Inflammatory macrophage treated with lipopolysaccharide for 4 hours (primary cell): ENCODE results near the gene BRINP3.

Experiments used
- DNase-seq: peaks from one replicate; pipeline ENCODE4 v3.0.0-alpha.2; 2020

The BRINP3 gene

DNA sequence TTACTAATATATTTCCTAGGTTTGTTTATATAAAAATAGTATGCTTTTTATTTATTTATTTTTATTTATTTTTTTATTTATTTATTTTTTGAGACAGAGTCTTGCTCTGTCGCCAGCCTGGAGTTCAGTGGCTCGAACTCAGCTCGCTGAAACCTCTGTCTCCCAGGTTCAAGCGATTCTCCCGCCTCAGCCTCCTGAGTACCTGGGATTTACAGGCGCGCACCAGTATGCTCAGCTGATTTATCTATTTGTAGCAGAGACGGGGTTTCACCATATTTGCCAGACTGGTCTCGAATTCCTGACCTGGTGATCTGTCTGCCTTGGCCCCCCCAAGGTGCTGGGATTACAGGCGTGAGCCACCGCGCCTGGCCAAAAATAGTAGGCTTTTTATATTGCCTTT, 33.2 kb downstream of the BRINP3 start:
- no peak for DNase-seq

DNA sequence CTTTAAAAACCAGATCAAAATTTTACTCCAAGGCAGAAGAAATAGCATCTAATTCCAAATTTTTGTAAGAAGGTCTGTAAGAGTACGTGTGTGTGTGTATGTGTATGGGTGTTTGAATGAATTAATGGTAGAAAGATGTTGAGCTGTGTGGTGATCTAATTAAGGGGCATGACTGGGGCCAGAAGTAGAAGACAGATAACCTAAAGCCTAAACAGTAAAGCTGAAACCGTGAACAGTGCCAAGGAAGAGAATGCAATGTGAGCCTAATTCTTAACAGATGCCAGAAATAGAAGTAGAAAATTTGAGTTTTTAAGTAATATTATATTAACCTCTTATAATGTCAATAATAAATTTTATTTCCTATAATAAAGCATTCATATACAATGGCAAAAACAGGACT, 38.2 kb downstream of the BRINP3 start:
- no peak for DNase-seq

DNA sequence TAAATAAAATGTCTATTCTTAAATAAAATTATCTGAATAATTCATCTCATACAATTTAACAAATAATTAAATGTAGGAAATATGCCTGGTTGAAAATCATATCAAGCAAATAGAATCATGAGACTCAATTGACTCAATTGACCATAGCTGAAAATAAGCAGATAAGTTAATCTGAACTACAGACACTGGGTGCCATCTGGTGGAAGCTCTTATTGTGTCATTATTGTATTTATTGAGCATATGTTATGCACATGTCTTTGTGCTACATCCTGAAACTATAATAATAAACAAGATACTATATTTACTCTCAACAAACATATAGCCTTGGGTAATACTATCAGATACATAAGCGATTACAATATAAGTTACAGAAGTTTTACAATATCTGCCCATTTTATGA, 41.0 kb downstream of the BRINP3 start:
- no peak for DNase-seq

DNA sequence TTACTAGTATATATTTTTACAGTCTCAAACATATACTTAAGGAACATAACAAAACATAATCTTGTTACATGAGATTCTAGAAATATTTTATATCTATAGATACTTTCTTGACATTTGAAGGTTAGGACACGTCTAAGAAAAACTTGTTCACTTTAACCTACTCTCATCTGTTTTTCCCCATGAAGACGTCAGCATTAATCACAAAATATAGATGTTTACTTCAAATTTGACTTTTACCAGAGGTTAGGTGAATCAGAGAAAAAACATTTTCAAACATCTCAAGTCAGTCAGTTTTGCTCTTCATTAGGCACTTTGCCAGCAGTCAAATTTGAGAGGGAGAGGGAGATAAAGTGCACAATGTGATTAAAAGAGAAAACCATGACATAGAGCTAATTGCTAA, 47.7 kb downstream of the BRINP3 start:
- DNase-seq, result no peak

DNA sequence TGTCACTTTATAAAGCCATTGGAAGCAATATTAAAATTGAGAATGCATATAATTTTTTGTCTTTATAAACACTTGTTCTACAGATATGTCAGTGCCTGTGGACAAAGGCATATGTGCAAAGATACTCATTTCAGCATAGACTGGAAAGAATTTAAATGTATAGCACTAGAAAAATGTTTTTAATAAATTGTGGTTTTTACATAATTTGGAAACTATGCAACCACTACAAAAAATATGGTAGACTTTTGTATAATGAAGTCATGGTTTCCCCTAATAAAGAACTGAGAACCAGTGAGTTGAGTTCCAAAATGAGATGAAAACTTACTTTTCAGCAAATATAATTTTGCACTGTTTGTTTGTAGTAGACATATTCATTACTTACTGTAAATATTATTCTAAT, 48.5 kb downstream of the BRINP3 start:
- no peak for DNase-seq

DNA sequence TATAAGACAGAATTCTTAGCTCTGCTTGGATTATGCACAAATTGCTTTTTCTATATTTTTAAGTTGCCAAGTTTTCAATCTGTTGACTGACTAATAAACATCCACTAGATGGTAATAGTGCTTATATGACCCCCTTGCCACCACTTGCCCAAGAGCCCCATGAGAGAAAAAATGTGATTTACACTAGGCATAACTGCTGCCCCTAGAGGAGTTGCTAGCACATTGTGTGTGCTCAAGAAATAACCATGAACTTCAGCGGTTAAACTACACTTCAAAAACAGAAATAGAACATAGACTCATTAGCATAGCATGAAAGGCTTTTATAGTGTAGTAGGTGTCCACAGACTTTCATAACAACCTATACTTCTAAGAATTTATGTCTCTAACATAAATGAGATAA, 61.4 kb downstream of the BRINP3 start:
- DNase-seq, result no peak

DNA sequence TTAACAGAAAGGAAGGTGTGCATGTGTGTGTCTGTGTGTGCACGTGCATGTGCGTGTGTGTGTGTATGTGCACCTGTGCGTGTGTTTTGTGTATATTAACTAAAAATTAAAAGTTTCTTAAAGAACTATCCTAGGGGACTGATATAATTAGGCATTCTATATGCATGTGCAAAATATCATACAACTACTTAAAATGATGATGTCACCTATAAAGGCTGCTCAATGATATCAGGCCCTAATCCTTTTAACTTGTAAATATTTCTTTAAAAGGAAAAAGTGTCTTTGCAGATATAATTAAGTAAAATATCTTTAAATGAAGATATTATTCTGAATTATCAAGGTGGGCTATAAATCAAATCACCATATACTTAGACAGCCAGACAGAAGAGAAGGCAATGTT, 64.5 kb downstream of the BRINP3 start:
- no peak for DNase-seq

DNA sequence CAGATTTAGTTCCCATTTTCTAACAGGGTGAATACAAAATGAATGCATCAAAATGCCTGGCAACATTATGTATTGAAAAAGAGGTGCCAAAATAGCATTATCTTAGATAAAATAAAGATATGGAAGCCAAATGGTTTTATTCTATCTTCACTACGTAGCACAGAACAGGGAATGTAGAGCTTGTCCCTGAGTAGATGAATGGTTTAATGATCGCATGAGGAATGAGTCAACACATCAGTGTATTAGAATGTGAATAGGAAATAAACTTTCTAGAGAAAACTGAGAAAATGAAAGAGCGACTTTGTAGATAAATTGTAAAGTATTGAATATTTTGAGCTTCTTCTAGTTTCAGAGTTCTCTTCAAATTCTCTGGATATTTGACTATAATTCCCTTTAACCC, 74.3 kb downstream of the BRINP3 start:
- DNase-seq, result no peak

DNA sequence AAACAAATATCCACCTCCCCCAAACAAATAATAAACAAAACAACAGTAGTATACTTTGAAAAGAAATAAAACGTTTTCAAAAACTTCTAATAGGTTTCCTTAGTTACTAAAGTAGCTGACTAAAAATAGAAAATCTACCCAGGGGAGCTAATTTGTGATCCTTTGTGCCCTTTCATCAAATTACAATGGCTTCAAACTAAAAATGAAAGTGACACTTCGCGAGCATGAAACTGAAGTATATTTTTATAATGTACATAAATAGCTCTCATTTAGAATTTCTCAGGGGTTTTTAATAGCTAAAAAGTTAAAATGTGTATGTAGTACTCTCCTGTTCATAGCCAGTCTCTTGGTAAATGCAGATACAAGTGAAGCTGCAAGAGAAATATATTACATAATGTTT, 78.4 kb downstream of the BRINP3 start:
- DNase-seq, result no peak

DNA sequence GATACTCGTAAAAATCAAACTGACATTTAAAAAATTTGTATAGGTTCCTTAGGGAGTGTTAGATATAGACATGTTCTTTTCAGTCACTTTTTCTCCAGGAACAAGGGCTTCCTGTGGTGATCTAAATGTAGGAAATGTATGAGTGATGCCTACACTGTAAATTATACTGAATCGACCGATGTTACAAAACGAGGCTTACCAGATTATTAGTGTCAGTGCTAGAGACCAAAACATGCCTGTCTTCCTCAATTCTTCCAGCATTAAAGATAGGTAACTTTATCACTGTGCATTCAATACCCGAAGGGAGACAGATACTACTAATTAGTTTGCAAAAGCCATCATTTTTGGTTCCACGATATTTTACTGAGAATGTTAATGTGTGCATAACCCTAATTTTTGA, 86.1 kb downstream of the BRINP3 start:
- DNase-seq, result no peak

DNA sequence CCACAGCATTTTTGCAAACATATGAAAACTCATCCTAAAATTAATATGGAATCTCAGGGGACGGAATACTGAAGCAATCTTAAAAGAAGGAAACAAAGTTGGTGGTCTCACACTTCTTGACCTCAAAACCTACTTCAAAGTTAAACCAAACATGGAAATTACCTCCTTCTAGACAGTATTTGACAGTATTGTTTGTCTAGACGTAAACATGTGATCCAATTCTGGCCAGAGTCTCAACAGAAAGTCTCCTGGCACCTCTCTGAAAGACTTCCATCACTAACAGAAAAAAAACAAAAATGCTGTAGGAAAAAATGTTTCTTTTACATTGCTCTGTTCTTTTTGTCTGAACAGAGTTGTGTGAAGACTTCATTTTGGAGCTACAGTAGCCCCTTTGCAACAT, 99.7 kb downstream of the BRINP3 start:
- DNase-seq, result no peak

DNA sequence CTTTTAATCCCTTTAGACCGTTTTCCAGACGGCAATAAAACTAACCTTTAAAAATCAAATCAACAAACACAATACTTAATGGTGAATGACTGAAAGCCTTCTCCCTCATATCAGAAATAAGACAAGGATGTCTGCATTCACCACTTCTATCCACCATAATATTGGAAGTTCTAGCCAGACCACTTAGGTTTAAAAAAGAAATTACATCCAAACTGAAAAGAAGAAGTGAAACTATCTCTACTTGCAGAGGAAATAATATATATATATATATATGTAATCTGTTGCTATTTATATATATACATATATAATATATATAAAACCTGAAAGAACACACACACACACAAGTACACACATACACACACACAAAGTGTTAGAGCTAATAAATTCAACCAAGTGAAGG, 100.4 kb downstream of the BRINP3 start:
- no peak for DNase-seq

DNA sequence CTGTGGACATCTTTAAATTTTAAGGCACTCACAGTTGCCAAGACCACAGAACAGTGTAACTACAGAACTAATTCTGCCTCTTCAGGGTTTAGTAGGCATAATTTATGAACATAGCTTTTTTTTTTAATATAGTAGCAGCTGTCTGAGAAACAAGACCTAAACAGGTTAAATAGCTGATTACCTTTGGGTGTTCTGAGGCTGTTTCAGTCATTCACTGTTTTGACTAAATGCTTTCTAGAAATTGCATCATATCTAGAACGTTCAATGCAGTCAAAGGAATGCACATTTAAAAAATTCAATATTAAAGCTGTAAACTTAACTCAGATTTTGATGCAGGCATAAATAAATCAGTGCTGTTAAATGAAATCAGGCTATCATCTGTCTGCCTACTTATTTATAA, 101.6 kb downstream of the BRINP3 start:
- no peak for DNase-seq

DNA sequence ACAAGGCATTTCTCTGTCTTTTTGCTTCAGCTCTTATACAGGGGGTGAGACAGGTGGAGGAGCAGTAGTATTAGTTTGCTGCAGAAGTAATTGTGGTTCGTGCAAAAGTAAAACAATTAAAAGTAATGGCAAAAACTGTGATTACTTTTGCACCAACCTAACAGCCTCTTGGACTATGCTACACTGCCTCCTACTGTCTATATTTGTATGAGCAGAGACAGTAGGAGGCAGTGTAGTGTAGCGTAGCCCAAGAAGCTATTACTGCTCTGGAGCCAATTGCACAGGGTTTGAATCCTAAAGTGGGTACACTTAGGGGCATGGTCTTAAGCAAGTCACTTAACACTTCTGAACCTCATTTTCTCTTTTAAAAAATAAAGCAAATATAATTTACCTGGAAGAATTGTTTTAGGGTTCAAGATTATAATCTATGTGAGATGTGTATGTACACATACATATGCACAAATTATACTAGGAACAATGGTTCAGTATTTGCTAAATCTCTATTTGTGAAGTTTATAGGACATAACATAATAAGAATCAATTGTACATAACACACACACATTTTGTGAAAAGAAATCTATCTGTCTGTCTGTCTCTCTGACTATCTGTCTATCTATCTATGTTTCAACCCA, 103.8 kb downstream of the BRINP3 start:
- no peak for DNase-seq

DNA sequence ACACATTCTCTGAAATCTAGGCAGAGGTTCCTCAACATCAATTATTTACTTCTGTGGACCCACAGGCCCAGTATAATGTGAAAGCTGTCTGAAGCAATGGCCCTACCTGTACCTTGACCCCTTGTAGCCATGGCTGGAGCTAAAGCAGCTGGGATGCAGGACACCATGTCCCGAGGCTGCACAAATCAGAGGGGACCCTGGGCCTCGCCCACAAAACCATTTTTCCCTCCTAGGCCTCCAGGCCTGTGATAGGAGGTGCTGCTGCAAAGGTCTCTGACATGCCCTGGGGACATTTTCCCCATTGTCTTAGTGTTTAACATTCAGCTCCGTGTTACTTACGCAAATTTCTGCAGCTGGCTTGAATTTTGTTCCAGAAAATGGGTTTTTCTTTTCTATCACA, 110.5 kb downstream of the BRINP3 start:
- DNase-seq, result no peak

DNA sequence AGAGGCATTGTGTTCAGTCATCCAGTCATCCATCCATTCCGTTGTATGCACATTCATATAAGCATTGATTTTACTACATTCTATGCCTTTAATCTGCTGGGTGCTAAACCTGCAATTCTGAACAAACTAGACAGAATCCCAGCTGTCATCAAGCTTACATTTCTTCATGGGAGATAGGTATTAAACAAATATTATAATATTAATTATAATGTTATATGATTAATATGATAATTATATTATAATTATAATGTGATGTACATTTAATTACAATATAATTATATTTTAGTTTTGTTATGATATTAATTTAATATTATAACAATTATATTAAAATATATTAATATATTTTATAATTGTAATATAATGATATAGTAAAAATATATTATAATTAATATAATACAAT, 112.4 kb downstream of the BRINP3 start:
- no peak for DNase-seq

DNA sequence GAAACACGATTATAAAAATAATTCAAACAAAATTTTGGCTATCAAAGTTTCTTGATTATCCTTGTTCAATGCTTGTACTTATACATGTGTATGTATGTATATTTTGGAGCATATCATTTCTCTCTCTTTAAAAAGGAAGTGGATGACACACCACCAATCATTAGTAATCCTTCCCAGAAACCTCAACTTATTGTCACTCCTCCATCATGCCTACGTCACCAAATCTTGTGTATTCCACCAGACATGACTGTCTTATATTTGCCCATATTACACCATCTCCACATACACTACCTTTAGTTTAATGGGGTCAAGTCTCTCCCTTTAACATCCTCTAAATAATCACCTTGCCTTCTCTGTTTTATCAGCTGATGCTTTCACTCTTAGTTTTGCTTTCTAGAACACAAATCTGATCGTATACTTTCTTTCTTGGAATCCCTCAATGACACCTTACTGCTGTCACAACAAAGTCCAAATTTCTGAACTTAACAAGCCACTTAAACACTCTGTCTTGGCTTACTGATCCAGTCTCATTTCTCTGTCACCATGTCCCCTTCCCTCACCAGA, 124.0 kb downstream of the BRINP3 start:
- DNase-seq, result no peak

DNA sequence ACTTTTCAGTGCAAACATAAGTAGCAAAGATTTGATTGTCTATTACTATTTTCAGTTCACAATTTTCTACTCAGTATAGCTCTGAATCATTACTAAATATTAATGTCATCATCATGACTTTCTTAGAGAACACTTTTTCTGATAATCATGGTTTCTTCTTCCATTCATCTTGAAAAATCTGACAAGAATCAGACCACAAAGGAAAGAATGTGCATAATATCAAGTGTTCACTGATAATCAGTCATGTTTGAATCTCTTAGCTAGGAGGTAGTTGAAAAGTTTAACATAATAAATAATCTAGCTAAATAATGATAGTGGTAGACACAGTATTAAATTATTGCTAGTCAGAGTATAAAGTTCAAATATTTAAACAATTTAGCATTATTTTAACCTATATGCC, 133.2 kb downstream of the BRINP3 start:
- DNase-seq, result no peak

DNA sequence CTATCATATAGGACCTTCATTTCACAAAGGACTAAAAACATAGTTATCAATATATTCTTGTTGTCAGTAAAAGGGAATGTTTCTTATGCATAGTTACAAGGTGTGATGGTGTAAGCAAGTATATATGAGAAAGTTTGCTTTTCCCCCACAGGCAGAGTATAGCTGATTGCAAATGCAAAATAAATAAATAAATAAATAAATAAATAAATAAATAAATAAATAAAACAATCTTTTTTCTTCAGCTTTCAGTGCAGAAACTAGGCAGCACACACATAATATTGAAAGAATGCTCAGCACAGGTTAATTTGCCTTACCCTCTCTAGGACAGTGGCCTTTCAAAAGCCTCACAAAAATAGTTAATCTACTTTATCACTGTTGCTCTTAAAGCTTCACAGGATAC, 138.8 kb downstream of the BRINP3 start:
- DNase-seq, result no peak

DNA sequence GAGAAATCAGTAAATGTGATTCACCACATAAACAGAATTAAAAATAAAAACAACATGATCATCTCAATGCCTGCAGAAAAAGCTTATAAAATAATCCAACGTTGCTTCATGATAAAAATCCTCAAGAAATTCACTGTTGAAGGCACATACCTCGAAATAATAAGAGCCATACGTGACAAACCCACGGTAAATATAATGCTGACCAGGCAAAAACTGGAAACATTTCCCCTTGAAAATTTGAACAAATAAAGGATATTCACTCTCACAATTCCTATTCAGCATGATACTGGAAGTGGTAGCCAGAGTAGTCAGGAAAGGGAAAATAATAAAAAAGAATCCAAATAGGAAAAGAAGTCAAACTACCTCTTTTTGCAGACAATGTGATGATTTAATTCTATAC, 148.8 kb downstream of the BRINP3 start:
- DNase-seq, result no peak

DNA sequence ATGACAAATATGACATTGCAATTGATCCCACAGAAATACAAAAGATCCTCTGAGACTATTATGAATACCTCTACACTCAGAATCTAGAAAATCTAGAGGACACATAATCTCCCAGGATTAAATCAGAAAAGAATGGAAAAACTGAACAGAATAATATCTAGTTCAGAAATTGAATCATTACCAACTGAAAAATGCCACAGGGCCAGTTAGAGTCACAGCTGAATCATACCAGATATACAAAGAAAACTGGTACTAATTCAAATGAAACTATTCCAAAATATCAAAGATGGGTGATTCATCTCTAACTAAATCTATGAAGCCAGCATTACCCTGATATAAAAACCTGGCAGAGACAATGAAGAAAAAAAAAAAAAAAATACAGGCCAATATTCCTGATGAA, 149.3 kb downstream of the BRINP3 start:
- no peak for DNase-seq

DNA sequence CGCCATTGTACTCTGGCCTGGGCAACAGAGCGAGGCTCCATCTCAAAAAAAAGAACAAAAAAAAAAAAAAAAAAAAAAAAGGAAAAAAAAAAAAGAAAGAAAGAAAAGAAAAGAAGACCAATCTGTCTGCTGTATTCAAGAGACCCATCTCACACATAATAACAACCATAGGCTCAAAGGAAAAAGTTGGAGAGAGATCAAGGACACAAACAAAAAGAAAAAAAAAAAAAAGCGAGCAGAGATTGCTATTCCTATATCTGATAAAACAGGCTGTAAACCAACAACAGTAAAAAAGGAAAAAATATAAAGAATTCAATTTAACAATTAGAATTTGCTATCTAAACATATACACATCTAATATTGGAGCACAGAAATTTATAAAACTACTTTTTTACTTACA, 150.4 kb downstream of the BRINP3 start:
- DNase-seq, result no peak

DNA sequence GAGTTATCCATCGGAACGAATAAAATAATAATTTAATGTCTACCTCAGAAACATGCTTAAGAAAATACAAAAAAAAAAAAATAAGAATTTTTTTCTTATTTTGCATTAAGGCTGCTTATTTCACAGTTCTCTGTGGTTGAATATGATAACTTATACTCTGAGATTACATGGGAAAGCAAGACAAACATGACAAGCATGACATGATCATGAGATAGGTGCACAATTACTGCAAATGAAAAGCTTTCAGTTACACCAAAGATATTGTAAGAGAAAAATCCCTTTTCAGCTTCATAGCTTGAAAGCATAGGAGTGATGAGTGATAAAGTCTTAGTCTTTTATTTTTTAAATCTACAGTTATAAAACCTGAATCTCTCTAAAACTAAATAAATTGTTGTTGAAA, 154.1 kb downstream of the BRINP3 start:
- DNase-seq, result no peak

DNA sequence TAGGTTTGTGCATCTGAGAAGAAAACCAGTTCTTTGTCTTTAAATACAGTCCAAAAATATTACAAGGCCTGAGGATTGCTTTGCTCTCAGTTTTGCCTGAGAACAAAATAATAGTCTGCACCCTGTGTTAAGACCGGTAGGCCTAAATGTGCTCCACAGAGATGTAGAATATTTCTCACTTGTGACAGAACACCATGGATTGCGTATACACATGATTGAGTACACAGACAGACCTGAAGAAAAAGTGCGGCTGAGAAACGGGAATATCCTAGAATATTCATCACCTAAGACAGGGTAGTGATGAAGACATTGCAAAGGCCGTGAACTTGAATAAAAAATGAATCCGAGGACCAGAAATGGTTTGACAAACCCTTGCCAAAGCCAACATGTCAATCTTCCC, 155.4 kb downstream of the BRINP3 start:
- DNase-seq, result no peak

DNA sequence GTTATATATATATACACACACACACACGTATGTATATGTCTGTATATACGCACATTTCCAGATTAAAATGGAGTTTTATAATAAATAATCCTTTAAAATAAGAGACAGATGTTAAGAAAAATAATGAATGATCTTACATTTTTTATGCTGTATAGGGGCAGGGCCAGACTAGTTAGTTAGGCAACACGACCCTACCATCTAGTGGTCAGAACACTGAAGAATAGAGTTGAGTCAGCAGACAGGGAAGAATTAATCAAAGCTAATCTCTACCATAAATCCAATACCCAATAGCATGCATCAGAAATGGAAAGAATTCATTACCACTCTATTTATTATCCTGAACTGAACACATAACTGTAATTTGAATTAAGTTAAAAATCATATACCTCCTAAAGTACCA, 156.7 kb downstream of the BRINP3 start:
- no peak for DNase-seq

DNA sequence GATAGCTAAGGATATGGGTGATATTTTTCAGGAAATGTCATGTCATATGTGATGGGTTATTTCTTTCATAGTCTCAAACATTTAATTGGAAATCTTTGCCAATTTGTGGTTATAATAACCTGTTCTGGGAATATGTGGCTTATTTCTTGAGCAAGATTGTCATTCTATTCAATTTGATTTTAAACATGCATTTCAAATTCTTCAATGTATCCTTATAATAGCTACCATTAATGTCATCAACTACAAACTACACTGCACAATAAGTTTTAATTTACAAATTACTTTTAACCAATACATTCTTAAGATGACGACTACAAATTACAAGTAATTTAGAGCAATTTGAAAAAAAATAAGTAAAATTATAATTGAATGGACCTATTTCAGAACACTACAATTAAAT, 164.9 kb downstream of the BRINP3 start:
- no peak for DNase-seq
